Parathyroid adenoma (tissue), 2 donors: ENCODE results near the gene MOB1B.

Experiments used
- H2AFZ ChIP-seq: fragments of 300-600 bp; sonication (generic); one replicate; pipeline ENCODE4 v1.7.0; 2017; ENCODE audit warnings: antibody characterized with exemption, mild to moderate bottlenecking
- H3K27ac ChIP-seq: fragments of 300-600 bp; sonication (generic); one replicate; pipeline ENCODE4 v1.7.0; 2017
- H3K27me3 ChIP-seq: fragments of 300-600 bp; sonication (generic); one replicate; pipeline ENCODE4 v1.7.0; 2017; ENCODE audit warnings: low read length; ENCODE audit not compliant: control insufficient read depth, insufficient read depth
- H3K36me3 ChIP-seq: fragments of 300-600 bp; sonication (generic); one replicate; pipeline ENCODE4 v1.7.0; 2017; ENCODE audit warnings: low read length; ENCODE audit not compliant: control insufficient read depth, insufficient read depth
- H3K4me1 ChIP-seq: fragments of 300-600 bp; sonication (generic); one replicate; pipeline ENCODE4 v1.7.0; 2017; ENCODE audit warnings: control low read depth
- H3K4me2 ChIP-seq: fragments of 300-600 bp; sonication (generic); one replicate; pipeline ENCODE4 v1.7.0; 2017; ENCODE audit warnings: low read length
- H3K4me3 ChIP-seq: fragments of 300-600 bp; sonication (generic); one replicate; pipeline ENCODE4 v1.7.0; 2017; ENCODE audit warnings: low read depth, low read length
- H3K79me2 ChIP-seq: fragments of 300-600 bp; sonication (generic); one replicate; pipeline ENCODE4 v1.7.0; 2017; ENCODE audit warnings: control low read depth
- H3K9ac ChIP-seq: fragments of 300-600 bp; sonication (generic); one replicate; pipeline ENCODE4 v1.7.0; 2017; ENCODE audit warnings: mild to moderate bottlenecking
- H3K9me3 ChIP-seq: fragments of 300-600 bp; sonication (generic); one replicate; pipeline ENCODE4 v1.7.0; 2017; ENCODE audit warnings: low read length; ENCODE audit not compliant: control insufficient read depth
- CTCF ChIP-seq: fragments of 300-600 bp; sonication (generic); IDR thresholded peaks from one replicate; pipeline ENCODE4 v1.7.0; 2017; ENCODE audit warnings: antibody characterized with exemption, mild to moderate bottlenecking
- donor health status: primary hyperparathyroidism.

Gene MOB1B

GRCh38 chr4:70945046-70945445 lies 42.9 kb downstream of the MOB1B start:
- no peaks in the 10 kb centered on the region for H3K27me3 ChIP-seq
- no peak overlapping the region for H3K27ac ChIP-seq
- peaks cover 2% of the 10 kb centered on the region for H3K79me2 ChIP-seq
- TF ChIP-seq CTCF, result no peak
- no peak overlapping the region for H3K4me2 ChIP-seq
- no peaks in the 10 kb centered on the region for H3K36me3 ChIP-seq
- no peaks in the 10 kb centered on the region for H3K4me1 ChIP-seq
- H3K4me3 ChIP-seq, result no peak overlapping the region
- H2AFZ ChIP-seq, result no peak overlapping the region
- no peaks in the 10 kb centered on the region for H3K9me3 ChIP-seq
- H3K9ac ChIP-seq, result no peak overlapping the region

- Histone ChIP-seq H3K36me3 (no peaks in the 10 kb centered on the region), H3K27ac (no peak overlapping the region), H3K9me3 (no peaks in the 10 kb centered on the region), H3K27me3 (no peaks in the 10 kb centered on the region), H3K4me3 (no peak overlapping the region), H3K4me2 (no peak overlapping the region), H3K79me2 (no peaks in the 10 kb centered on the region), H3K4me1 (no peaks in the 10 kb centered on the region), H3K9ac (no peak overlapping the region), H2AFZ (no peak overlapping the region)
- no peak for TF ChIP-seq CTCF
Measured at GRCh38 chr4:70945452-70946055, 43.4 kb downstream of the MOB1B start.

GRCh38 chr4:70946939-70947338 lies 44.8 kb downstream of the MOB1B start:
- H3K9me3 ChIP-seq, result no peaks in the 10 kb centered on the region
- H3K36me3 ChIP-seq, result no peaks in the 10 kb centered on the region
- H3K4me3 ChIP-seq, result no peak overlapping the region
- H3K4me2 ChIP-seq, result no peak overlapping the region
- no peak overlapping the region for H3K9ac ChIP-seq
- H3K27me3 ChIP-seq, result no peaks in the 10 kb centered on the region
- no peak for TF ChIP-seq CTCF
- no peak overlapping the region for H3K27ac ChIP-seq
- H3K4me1 ChIP-seq, result no peaks in the 10 kb centered on the region
- H3K79me2 ChIP-seq, result no peaks in the 10 kb centered on the region
- no peak overlapping the region for H2AFZ ChIP-seq

GRCh38 chr4:70948665-70949260 lies 46.6 kb downstream of the MOB1B start:
- Histone ChIP-seq H3K9me3 (no peaks in the 10 kb centered on the region), H2AFZ (no peak overlapping the region), H3K27ac (no peak overlapping the region), H3K9ac (no peak overlapping the region), H3K27me3 (no peaks in the 10 kb centered on the region), H3K79me2 (no peaks in the 10 kb centered on the region), H3K4me3 (no peak overlapping the region), H3K4me2 (no peak overlapping the region), H3K4me1 (no peaks in the 10 kb centered on the region), H3K36me3 (no peaks in the 10 kb centered on the region)
- no peak for TF ChIP-seq CTCF

GRCh38 chr4:70954032-70954431 lies 51.9 kb downstream of the MOB1B start:
- no peak overlapping the region for H3K27ac ChIP-seq
- no peak overlapping the region for H2AFZ ChIP-seq
- H3K27me3 ChIP-seq, result no peaks in the 10 kb centered on the region
- H3K36me3 ChIP-seq, result no peaks in the 10 kb centered on the region
- no peak overlapping the region for H3K4me3 ChIP-seq
- H3K4me2 ChIP-seq, result no peak overlapping the region
- no peaks in the 10 kb centered on the region for H3K4me1 ChIP-seq
- no peak overlapping the region for H3K9ac ChIP-seq
- no peaks in the 10 kb centered on the region for H3K79me2 ChIP-seq
- no peaks in the 10 kb centered on the region for H3K9me3 ChIP-seq
- no peak for TF ChIP-seq CTCF
